SK-N-MC (cell line): Measurements from ENCODE around the gene CCDC194.

Source experiments
- EZH2 ChIP-seq: fragments of 200-600 bp; sonication (generic); IDR thresholded peaks from one replicate; pipeline ENCODE4 v1.6.1; 2017; ENCODE audit warnings: antibody characterized with exemption
- POLR2AphosphoS5 ChIP-seq: IDR thresholded peaks from 2 replicates; pipeline ENCODE4 v1.6.1; 2012; ENCODE audit warnings: mild to moderate bottlenecking, low read depth, low read length, borderline replicate concordance

GRCh38 chr19:17436874-17437267, 42.9 kb upstream of the CCDC194 start:
- TF ChIP-seq POLR2AphosphoS5 (no peak), EZH2 (no peak)
